IMR-90 (cell line): Measurements from ENCODE around the gene GRPEL2.

Experiments
- BHLHE40 ChIP-seq: fragments of 150-350 bp; IDR thresholded peaks from 2 replicates; pipeline ENCODE4 v1.6.1; 2016; ENCODE audit warnings: mild to moderate bottlenecking, low read depth, low read length
- CEBPB ChIP-seq: IDR thresholded peaks from 2 replicates; pipeline ENCODE4 v1.6.1; 2012; ENCODE audit warnings: low read depth, low read length, improper control_type of control experiment
- CTCF ChIP-seq: conservative IDR thresholded peaks from 2 replicates; pipeline ENCODE4 v1.5.1; 2012; ENCODE audit warnings: mild to moderate bottlenecking, low read depth, low read length, improper control_type of control experiment
- MAFK ChIP-seq: IDR thresholded peaks from 2 replicates; pipeline ENCODE4 v1.6.1; 2012; ENCODE audit warnings: low read depth, low read length, improper control_type of control experiment
- MAZ ChIP-seq: IDR thresholded peaks from 2 replicates; pipeline ENCODE4 v1.6.1; 2012; ENCODE audit warnings: low read depth, mild to moderate bottlenecking, low read length, improper control_type of control experiment, moderate library complexity, borderline replicate concordance
- MXI1 ChIP-seq: IDR thresholded peaks from 2 replicates; pipeline ENCODE4 v1.6.1; 2012; ENCODE audit warnings: low read depth, mild to moderate bottlenecking, low read length, moderate library complexity, borderline replicate concordance
- POLR2A ChIP-seq: IDR thresholded peaks from 2 replicates; pipeline ENCODE4 v1.6.1; 2012; ENCODE audit warnings: mild to moderate bottlenecking, low read depth, low read length
- RAD21 ChIP-seq: IDR thresholded peaks from 2 replicates; pipeline ENCODE4 v1.6.1; 2012; ENCODE audit warnings: low read length, improper control_type of control experiment
- RCOR1 ChIP-seq: IDR thresholded peaks from 2 replicates; pipeline ENCODE4 v1.6.1; 2012; ENCODE audit warnings: mild to moderate bottlenecking, low read length, improper control_type of control experiment; ENCODE audit not compliant: insufficient replicate concordance
- RFX5 ChIP-seq: IDR thresholded peaks from 2 replicates; pipeline ENCODE4 v1.8.0; 2012; ENCODE audit warnings: low read depth, mild to moderate bottlenecking, low read length, moderate library complexity
- SMC3 ChIP-seq: fragments of 150-350 bp; IDR thresholded peaks from 2 replicates; pipeline ENCODE4 v1.6.1; 2016; ENCODE audit warnings: low read depth, mild to moderate bottlenecking, antibody characterized with exemption, low read length, moderate library complexity
- TF ChIP-seq, protein P1 (sequence below): fragments of 150-350 bp; IDR thresholded peaks from 2 replicates; pipeline ENCODE4 v1.6.1; 2017; ENCODE audit warnings: mild to moderate bottlenecking, antibody characterized with exemption, low read length, low read depth

DNA sequence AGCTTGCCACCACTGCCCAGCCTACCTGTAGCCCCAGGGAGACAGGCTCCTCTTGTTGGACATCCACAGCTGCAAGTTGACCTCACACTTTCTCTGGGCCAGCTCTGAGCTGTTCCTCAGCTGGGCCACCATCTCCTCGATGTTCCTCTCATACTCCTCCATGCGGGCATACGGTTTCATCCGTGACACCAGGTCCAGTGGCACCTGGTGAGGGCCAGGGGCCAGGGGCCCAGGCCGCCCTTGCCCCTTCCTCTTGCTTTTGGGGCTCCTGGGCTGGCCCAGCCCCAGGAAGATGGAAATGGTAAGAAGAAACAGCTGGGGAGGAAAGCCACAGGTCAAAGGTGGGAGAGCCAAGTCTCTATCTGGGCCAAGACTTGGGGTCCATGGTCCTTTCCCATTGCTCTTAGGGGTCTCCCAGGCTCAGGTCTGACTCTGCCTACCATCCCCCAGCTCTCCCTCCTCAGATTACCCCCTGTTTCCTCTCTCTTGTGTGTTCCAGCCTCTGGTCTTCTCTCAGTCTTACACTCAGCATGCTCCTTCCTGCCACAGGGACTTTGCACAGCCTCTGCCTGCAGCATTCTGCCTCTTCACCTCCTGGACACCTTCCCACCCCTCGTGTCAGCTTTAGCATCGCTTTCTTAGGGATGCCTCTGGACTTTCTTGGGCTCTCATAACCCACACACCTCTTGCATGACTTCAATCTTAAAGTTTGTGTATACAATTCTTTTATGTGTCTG lies 31.6 kb downstream of the GRPEL2 start:
- TF ChIP-seq MAFK (no peak), BHLHE40 (no peak), CTCF (no peak), MXI1 (no peak), POLR2A (no peak), RFX5 (no peak), RCOR1 (no peak), SMC3 (no peak), MAZ (no peak), CEBPB (no peak), RAD21 (no peak)
- TF ChIP-seq, protein P1, sequence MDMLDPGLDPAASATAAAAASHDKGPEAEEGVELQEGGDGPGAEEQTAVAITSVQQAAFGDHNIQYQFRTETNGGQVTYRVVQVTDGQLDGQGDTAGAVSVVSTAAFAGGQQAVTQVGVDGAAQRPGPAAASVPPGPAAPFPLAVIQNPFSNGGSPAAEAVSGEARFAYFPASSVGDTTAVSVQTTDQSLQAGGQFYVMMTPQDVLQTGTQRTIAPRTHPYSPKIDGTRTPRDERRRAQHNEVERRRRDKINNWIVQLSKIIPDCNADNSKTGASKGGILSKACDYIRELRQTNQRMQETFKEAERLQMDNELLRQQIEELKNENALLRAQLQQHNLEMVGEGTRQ = no peak
